HG03558 (cell line): ENCODE data around the gene COL6A2.
"Not testable (repeated sequence)": the region's sequence is repeated elsewhere in the genome, so short reads cannot be mapped to it uniquely, and the experiment has no call there.

Experiments used
- ATAC-seq: cut with Tn5 transposase; IDR thresholded peaks from one replicate; pipeline ENCODE4 v1.9.1; 2021; ENCODE audit warnings: moderate number of reproducible peaks; ENCODE audit not compliant: unreplicated experiment; ENCODE audit errors: extremely low read depth

The COL6A2 gene

DNA sequence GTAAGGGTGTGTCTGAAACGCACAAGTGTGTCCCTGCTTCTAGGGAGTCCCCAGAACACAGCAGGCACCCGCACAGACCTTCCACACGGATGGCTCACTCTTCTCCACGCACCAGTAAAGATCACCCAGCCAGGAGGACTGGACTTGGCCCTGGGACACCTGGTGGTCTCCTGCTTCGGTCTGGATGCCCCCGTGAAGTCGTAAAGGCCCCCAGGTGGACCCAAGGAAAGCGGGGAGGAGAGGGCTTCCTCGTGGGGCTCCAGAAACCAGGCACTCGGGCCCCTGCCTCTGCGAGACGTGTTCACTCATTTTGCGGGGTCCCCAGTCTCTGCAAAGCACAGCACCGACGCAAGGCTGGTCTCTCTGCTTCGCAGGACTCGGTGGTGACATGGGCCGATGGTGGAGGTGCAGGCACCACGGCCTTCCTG, 20.2 kb upstream of the COL6A2 start:
- no peak for ATAC-seq

GRCh38 chr21:46078322-46078977, 19.5 kb upstream of the COL6A2 start:
- ATAC-seq, result no peak

DNA sequence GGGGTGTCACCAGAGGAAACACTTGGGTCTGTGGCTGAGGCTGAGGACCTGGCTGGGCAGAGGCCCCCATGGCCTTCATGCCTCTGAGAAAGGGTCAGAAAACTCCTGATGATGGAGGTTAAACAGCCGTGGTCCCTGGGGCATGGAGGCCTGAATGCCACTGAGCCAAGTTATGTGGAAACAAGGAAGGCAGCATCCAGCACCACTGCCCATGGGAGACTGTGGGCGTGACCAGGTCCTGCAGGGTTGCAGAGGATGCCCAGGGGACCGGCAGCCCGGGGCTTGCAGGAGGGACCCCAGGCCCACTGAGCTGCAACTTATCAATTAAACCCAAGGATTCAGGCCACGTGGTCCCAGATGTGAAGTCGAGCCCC, 18.9 kb upstream of the COL6A2 start:
- no peak for ATAC-seq

DNA sequence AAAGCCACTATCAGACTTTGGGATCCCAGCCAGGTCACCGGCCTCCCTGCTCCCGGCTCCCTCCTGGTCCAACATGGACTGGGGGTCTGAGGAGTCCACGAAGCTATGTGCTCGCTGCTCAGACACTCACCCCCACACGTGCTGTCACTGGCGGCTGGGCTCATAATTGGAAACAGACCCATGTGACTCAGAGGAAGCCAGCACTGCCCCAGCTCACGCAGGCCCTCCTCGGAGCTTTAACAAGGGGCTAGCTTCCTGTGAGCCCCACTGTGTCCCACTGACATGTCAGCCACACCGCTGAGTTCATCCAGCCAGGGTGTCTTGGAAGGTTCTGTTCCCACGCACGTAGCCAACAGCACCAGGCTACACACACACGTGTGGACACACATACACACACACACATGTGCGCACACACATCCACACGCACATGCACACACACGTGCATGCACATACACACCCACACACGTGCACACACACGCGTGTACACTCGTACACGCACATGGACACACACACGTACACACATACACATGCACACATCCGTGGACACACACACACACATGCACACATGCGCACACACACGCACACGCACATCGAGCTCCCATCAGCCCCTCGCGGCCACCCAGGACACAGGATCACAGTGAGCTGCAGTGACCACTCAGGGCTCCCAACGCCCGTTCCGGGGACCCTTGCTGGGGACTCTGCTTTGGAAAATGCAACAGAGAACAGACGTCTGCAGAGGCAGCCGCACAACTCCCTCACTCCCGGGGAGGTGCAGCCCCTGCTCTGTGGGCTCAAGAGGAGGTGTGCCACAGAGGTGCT, 18.4 kb upstream of the COL6A2 start:
- no peak for ATAC-seq

GRCh38 chr21:46080171-46081021, 17.5 kb upstream of the COL6A2 start:
- ATAC-seq, result no peak

DNA sequence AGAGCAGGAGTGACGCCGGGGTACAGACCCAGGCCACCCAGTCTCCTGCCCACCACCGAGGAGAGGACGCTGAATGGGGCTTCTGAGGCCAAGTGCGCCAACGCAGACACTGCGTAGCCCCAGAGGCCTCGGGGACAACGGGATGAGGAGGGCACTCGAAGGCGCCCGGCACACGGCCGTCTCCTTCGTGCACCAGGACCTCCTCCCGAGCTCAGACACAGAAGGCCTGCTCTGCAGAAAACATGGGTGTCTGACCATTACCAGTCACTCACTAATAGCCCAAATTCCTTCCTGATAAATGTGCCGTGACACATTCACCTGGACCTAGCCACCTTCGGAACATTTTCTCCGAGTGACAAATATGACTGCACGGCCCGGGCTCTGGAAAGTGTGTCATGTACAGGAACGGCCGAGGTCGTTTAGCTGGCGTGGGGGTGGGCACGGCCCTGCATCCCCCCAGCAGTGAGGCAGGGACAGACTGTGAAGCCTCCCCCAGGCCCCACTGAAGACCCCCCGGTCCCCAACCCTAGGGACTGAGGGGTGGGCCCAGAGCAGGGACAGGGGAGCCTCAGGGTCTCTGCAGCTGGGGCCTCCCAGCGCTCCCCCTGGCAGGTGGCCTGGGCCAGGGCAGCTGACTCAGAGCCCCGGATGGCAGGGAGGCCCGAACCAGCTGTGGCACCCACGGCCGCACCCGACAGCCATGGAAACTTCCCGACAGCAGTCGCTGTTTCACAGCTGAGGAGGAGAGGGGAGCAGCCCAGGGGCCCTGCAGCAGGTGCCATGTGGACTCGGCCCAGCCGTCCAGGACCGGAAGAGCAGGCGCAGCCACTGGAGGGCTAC, 16.7 kb upstream of the COL6A2 start:
- no peak for ATAC-seq

GRCh38 chr21:46081862-46082712, 15.8 kb upstream of the COL6A2 start:
- ATAC-seq, result no peak

GRCh38 chr21:46082713-46082962, 15.3 kb upstream of the COL6A2 start:
- no peak for ATAC-seq

- ATAC-seq, result no peak
Measured at GRCh38 chr21:46082963-46083790, 14.7 kb upstream of the COL6A2 start.

DNA sequence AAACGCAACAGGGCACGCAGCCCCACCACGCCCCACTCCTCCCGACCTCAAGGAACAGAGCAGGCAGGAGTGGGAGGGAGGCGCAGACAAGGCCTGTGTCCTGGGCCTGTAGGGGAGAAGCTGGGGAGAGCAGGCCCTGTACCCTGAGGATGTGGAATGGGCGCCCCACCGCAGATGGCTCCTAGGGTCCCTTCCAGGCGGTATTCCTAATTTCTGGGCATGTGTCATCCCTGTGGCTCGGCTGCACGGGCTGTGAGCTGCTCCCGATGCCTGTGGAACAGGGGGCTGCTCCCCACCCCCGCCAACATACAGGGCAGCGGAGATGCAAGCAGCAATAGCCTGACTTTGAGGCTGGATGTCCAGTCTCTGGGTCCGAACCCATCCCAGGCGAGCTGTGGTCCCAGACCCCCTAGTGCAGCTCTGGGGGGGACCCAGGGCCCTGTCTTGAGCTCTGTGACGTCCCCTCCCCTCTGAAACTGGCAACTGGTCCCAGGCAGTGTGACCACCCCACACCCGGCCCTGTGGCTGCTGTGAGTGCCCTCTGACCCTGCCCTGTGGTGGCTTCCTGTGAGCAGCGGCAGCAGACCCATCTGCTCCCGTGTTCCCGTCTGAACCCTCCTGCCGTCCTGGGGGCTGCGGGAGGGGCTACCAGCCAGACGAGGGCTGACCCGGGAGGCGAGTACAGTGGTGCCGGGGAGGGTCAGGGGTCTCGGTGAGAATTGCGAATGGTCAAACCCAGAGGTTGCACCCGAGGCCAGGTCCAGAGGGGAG, 13.9 kb upstream of the COL6A2 start:
- no peak for ATAC-seq

DNA sequence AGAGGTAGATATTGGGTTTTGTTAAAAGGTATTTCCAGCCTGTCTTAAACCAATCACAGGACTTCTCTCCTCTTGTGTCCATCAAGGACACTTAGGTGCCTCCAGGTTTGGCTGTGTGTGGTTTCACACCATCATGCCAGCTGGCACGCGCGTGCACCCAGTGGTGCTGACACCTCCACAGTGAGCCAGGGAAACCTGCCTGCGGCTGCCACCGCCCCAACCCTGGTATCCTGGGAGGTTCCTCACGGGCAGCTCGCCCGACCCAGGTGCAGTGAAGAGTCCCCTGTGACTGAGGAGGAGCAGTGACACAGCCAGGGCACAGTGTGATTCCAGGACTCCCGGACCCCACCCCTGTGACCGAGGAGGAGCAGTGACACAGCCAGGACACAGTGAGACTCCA, 13.2 kb upstream of the COL6A2 start:
- no peak for ATAC-seq

DNA sequence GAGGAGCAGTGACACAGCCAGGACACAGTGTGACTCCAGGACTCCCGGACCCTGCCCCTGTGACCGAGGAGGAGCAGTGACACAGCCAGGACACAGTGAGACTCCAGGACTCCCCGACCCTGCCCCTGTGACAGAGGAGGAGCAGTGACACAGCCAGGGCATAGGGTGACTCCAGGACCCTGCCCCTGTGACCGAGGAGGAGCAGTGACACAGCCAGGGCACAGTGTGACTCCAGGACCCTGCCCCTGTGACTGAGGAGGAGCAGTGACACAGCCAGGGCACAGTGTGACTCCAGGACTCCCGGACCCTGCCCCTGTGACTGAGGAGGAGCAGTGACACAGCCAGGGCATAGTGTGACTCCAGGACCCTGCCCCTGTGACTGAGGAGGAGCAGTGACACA, 12.7 kb upstream of the COL6A2 start:
- not testable (repeated sequence) for ATAC-seq

DNA sequence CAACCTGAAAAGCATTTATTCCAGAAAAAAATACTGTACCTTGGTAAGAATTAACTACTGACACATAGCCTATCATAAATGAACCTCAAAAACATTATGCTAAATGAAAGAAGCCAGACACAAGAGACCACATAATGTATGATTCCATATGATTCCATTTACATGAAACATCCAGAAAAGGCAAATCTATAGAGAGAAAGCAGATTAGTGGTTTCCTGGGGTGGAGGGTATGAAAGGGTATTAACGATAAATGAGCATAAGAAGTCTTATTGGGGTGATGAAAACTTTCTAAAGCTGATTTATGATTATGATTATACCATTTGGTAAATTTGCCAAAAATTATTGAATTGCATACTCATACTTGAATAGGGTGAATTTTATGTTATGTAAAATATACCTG, 10.3 kb upstream of the COL6A2 start:
- ATAC-seq, result no peak

GRCh38 chr21:46088189-46088588, 9.7 kb upstream of the COL6A2 start:
- no peak for ATAC-seq

DNA sequence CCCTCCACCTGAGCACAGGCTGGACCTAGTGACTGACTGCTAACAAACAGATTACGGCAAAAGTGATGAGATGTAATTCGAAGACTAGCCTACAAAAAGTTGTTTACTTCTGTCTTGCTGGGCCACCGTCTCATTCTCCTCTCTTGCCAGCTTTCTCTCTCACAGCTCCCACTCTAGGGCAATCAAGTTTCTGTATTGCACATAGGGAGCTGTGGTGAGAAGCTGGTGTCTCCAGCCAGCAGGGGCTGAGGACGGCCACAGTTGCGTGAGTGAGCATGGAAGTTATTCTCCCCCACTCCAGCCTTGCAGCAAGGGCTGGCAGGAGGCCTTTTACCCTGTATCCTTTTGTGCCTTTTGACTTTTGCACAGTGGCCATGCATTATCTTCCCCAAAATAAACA, 8.6 kb upstream of the COL6A2 start:
- no peak for ATAC-seq

DNA sequence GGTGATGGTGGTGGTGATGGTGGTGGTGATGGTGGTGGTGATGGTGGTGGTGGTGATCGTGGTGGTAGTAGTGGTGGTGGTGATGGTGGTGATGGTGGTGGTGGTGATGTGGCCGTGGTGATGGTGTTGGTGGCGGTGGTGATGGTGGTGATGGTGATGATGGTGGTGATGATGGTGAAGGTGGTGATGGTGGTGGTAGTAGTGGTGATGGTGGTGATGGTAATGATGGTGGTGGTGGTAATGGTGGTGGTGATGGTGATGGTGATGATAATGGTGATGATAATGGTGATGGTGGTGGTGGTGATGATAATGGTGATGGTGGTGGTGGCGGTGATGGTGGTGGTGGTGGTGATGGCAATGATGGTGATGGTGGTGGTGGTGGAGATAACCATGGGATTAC, 6.8 kb upstream of the COL6A2 start:
- no peak for ATAC-seq

GRCh38 chr21:46091631-46092025, 6.3 kb upstream of the COL6A2 start:
- no peak for ATAC-seq
